IMR-90 (cell line): ENCODE measurements around the gene TMEM271. TPM values are rescaled to one million over a fixed set of nuclear protein-coding genes. Genes with fewer than 3 reads are reported as not detected.

Source experiments
- ATAC-seq: fragments of 200-7000 bp; cut with Tn5 transposase; 2 replicates; pipeline ENCODE4 v1.9.1; 2020; ENCODE audit warnings: low read depth, mild to moderate bottlenecking, moderate library complexity
- BruUV-seq: library from RNA; stranded (reverse); fragments of 400-500 nt; replicated peaks from 2 replicates; lab custom pipeline; 2021; lab: Mats Ljungman, UMichigan
- CTCF ChIA-PET: fragments of 300-600 bp; formaldehyde crosslinking; extraction: SDS; loops from one replicate; lab custom pipeline; 2021; ENCODE audit warnings: antibody characterized with exemption; lab: Yijun Ruan, JAX
- POLR2A ChIA-PET: fragments of 300-600 bp; sonication (Branson Sonifier 250); formaldehyde crosslinking; loops from one replicate; lab custom pipeline; 2022; ENCODE audit warnings: antibody characterized with exemption; ENCODE audit not compliant: unreplicated experiment; lab: Charles Lee
- DNase-seq: peaks from one replicate; pipeline ENCODE4 v3.0.0; 2013
- H2AFZ ChIP-seq: replicated peaks from 2 replicates; pipeline ENCODE3; 2013; ENCODE audit warnings: low read length, mild to moderate bottlenecking; ENCODE audit not compliant: poor library complexity
- H2AK5ac ChIP-seq: 2 replicates; pipeline ENCODE4 v1.6.1; 2013; ENCODE audit warnings: low read depth, low read length, inconsistent platforms
- H2AK9ac ChIP-seq: replicated peaks from 2 replicates; pipeline ENCODE3; 2013; ENCODE audit warnings: mild to moderate bottlenecking, low read depth, low read length, moderate library complexity; ENCODE audit not compliant: poor library complexity
- H2BK120ac ChIP-seq: 2 replicates; pipeline ENCODE4 v1.6.1; 2013; ENCODE audit warnings: low read depth, low read length, inconsistent platforms
- H2BK15ac ChIP-seq: 3 replicates; pipeline ENCODE4 v1.6.1; 2013; ENCODE audit warnings: low read depth, low read length, inconsistent platforms
- H2BK20ac ChIP-seq: 2 replicates; pipeline ENCODE4 v1.6.1; 2013; ENCODE audit warnings: low read depth, mild to moderate bottlenecking, inconsistent platforms, low read length, moderate library complexity
- H2BK5ac ChIP-seq: 2 replicates; pipeline ENCODE4 v1.6.1; 2013; ENCODE audit warnings: mild to moderate bottlenecking, low read depth, low read length, inconsistent platforms; ENCODE audit not compliant: poor library complexity, severe bottlenecking
- H3K14ac ChIP-seq: replicated peaks from 2 replicates; pipeline ENCODE4 v1.6.1; 2013; ENCODE audit warnings: low read depth, low read length, inconsistent platforms
- H3K18ac ChIP-seq: 2 replicates; pipeline ENCODE4 v1.6.1; 2013; ENCODE audit warnings: low read depth, low read length, control low read depth
- H3K23ac ChIP-seq: 2 replicates; pipeline ENCODE4 v1.6.1; 2013; ENCODE audit warnings: low read depth, low read length, inconsistent platforms
- H3K27ac ChIP-seq: 2 replicates; pipeline ENCODE4 v1.5.1; 2013; ENCODE audit warnings: mild to moderate bottlenecking, control low read depth, low read length; ENCODE audit not compliant: insufficient read depth
- H3K27me3 ChIP-seq: 2 replicates; pipeline ENCODE4 v1.6.1; 2013; ENCODE audit warnings: low read length; ENCODE audit not compliant: control insufficient read depth, insufficient read depth
- H3K36me3 ChIP-seq: 2 replicates; pipeline ENCODE4 v1.6.1; 2013; ENCODE audit warnings: low read length, mixed read lengths; ENCODE audit not compliant: control insufficient read depth, insufficient read depth
- H3K4ac ChIP-seq: 2 replicates; pipeline ENCODE4 v1.6.1; 2013; ENCODE audit warnings: low read depth, low read length, inconsistent platforms
- H3K4me1 ChIP-seq: 2 replicates; pipeline ENCODE4 v1.6.1; 2013; ENCODE audit warnings: low read length, mixed read lengths; ENCODE audit not compliant: control insufficient read depth, insufficient read depth
- H3K4me2 ChIP-seq: 2 replicates; pipeline ENCODE4 v1.6.1; 2013; ENCODE audit warnings: low read depth, mild to moderate bottlenecking, control low read depth, low read length, moderate library complexity
- H3K4me3 ChIP-seq: 2 replicates; pipeline ENCODE4 v1.5.1; 2013; ENCODE audit warnings: low read depth, mild to moderate bottlenecking, control low read depth, low read length, moderate library complexity; ENCODE audit not compliant: insufficient read depth
- H3K56ac ChIP-seq: 2 replicates; pipeline ENCODE4 v1.6.1; 2013; ENCODE audit warnings: low read length, inconsistent platforms; ENCODE audit not compliant: insufficient read depth; ENCODE audit errors: extremely low read depth
- H3K79me1 ChIP-seq, 2 experiments: 2 replicates each; pipeline ENCODE4 v1.6.1; 2013; ENCODE audit warnings: low read length in 2 of 2, inconsistent platforms in 1 of 2, low read depth in 1 of 2
- H3K9ac ChIP-seq: 2 replicates; pipeline ENCODE4 v1.6.1; 2013; ENCODE audit warnings: low read depth, low read length, control low read depth
- H3K9me1 ChIP-seq: 2 replicates; pipeline ENCODE4 v1.6.1; 2013; ENCODE audit warnings: low read length, inconsistent platforms; ENCODE audit not compliant: insufficient read depth
- H3K9me3 ChIP-seq: 2 replicates; pipeline ENCODE4 v1.6.1; 2013; ENCODE audit warnings: low read length; ENCODE audit not compliant: control insufficient read depth, insufficient read depth
- H4K20me1 ChIP-seq: 2 replicates; pipeline ENCODE4 v1.6.1; 2013; ENCODE audit warnings: low read length, inconsistent platforms; ENCODE audit not compliant: insufficient read depth
- H4K5ac ChIP-seq: 2 replicates; pipeline ENCODE4 v1.6.1; 2013; ENCODE audit warnings: mild to moderate bottlenecking, low read depth, low read length, control low read depth
- H4K8ac ChIP-seq, 2 experiments: 2 replicates each; pipeline ENCODE4 v1.6.1; 2013; ENCODE audit warnings: low read depth in 2 of 2, low read length in 2 of 2, control low read depth in 1 of 2, inconsistent platforms in 1 of 2
- H4K91ac ChIP-seq: 2 replicates; pipeline ENCODE4 v1.6.1; 2013; ENCODE audit warnings: low read depth, low read length, inconsistent platforms; ENCODE audit not compliant: insufficient read depth
- CHD1 ChIP-seq: IDR thresholded peaks from 2 replicates; pipeline ENCODE4 v1.6.1; 2012; ENCODE audit warnings: low read depth, low read length, improper control_type of control experiment
- FOS ChIP-seq: fragments of 150-350 bp; IDR thresholded peaks from 2 replicates; pipeline ENCODE4 v1.6.1; 2016; ENCODE audit warnings: low read depth, low read length
- MAFK ChIP-seq: IDR thresholded peaks from 2 replicates; pipeline ENCODE4 v1.6.1; 2012; ENCODE audit warnings: low read depth, low read length, improper control_type of control experiment
- MAZ ChIP-seq: IDR thresholded peaks from 2 replicates; pipeline ENCODE4 v1.6.1; 2012; ENCODE audit warnings: low read depth, mild to moderate bottlenecking, low read length, improper control_type of control experiment, moderate library complexity, borderline replicate concordance
- NFE2L2 ChIP-seq: fragments of 150-350 bp; IDR thresholded peaks from 2 replicates; pipeline ENCODE4 v1.6.1; 2016; ENCODE audit warnings: low read depth, mild to moderate bottlenecking, low read length
- POLR2A ChIP-seq: IDR thresholded peaks from 2 replicates; pipeline ENCODE4 v1.6.1; 2012; ENCODE audit warnings: mild to moderate bottlenecking, low read depth, low read length
- RAD21 ChIP-seq: IDR thresholded peaks from 2 replicates; pipeline ENCODE4 v1.6.1; 2012; ENCODE audit warnings: low read length, improper control_type of control experiment
- RCOR1 ChIP-seq: IDR thresholded peaks from 2 replicates; pipeline ENCODE4 v1.6.1; 2012; ENCODE audit warnings: mild to moderate bottlenecking, low read length, improper control_type of control experiment; ENCODE audit not compliant: insufficient replicate concordance
- RFX5 ChIP-seq: IDR thresholded peaks from 2 replicates; pipeline ENCODE4 v1.8.0; 2012; ENCODE audit warnings: low read depth, mild to moderate bottlenecking, low read length, moderate library complexity
- SMC3 ChIP-seq: fragments of 150-350 bp; IDR thresholded peaks from 2 replicates; pipeline ENCODE4 v1.6.1; 2016; ENCODE audit warnings: low read depth, mild to moderate bottlenecking, antibody characterized with exemption, low read length, moderate library complexity
- WGBS, 2 experiments: methylation state at CpG; one replicate each; pipeline versions ENCODE4 v1.1.5 to v1.1.7; 2013; ENCODE audit warnings: missing lambda C conversion rate in 2 of 2; ENCODE audit not compliant: insufficient read length in 1 of 2; ENCODE audit errors: extremely low coverage in 2 of 2; 5-methylcytosine and 5-hydroxymethylcytosine counted together
- dilution Hi-C: fragments of 300-500 bp; cut with HindIII; formaldehyde crosslinking; loops from one replicate; pipeline ENCODE4 v1.14.3; 2018; ENCODE audit warnings: low sequenced_read_pairs; ENCODE audit not compliant: unreplicated experiment
- in situ Hi-C: fragments of 300-500 bp; cut with MboI; formaldehyde crosslinking; loops from 3 replicates; pipeline ENCODE4 v1.14.3; 2019; ENCODE audit warnings: low sequenced_read_pairs, inconsistent platforms, mixed read lengths
- intact Hi-C: fragments of 100-400 bp; cut with micrococcal nuclease; formaldehyde crosslinking; loops from 2 replicates; pipeline ENCODE4 v1.10.0; 2022
- polyA plus RNA-seq, 3 experiments: library from polyadenylated mRNA; depleted of rRNA; stranded (reverse); fragments of >200 nt; gene quantifications; 2 replicates each; pipeline ENCODE4 v1.2.3, GENCODE V29; 2012; ENCODE audit warnings: low replicate concordance in 1 of 3
- total RNA-seq: library from RNA; depleted of rRNA; stranded (reverse); fragments of >200 nt; gene quantifications from 2 replicates; pipeline ENCODE4 v1.2.3, GENCODE V29; 2012
- TF ChIP-seq, protein P1 (sequence below): fragments of 150-350 bp; IDR thresholded peaks from 2 replicates; pipeline ENCODE4 v1.6.1; 2017; ENCODE audit warnings: mild to moderate bottlenecking, antibody characterized with exemption, low read length, low read depth
- TF ChIP-seq, protein P2 (sequence below): fragments of 150-350 bp; IDR thresholded peaks from 2 replicates; pipeline ENCODE4 v1.6.1; 2016; ENCODE audit warnings: low read depth, mild to moderate bottlenecking, low read length, moderate library complexity, borderline replicate concordance
- TF ChIP-seq, protein P3 (sequence below): conservative IDR thresholded peaks from 2 replicates; pipeline ENCODE4 v1.5.1; 2012; ENCODE audit warnings: mild to moderate bottlenecking, low read depth, low read length, improper control_type of control experiment

Gene TMEM271
- total and polyA plus RNA-seq, 2 of the 4 experiments (the other 2 are of a cell fraction) = not detected

DNA sequence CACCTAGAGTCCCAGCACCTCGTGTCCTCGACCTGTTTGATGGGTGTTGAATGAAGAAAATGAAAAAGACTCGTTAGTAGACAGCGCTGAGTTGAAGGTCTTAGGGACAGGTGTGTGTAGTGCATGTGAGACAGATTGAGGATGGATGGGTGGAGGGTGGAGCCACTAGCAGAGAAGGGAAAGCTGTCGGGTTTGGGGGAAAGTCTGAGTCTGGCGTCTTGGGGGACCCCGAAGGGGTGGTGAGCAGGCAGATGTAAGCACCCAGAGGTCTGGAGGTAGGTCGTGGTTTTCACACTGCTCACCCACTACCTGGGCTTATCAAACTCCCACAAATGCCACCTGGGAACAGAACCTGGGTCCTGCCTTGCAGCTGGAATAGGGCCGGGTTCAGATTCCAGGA, 16.0 kb downstream of the TMEM271 start:
- TF ChIP-seq RCOR1 (no peak), MAZ (no peak), SMC3 (no peak), MAFK (no peak), RFX5 (no peak), NFE2L2 (no peak), RAD21 (no peak), FOS (no peak), POLR2A (no peak), CHD1 (no peak)
- TF ChIP-seq, protein P1, sequence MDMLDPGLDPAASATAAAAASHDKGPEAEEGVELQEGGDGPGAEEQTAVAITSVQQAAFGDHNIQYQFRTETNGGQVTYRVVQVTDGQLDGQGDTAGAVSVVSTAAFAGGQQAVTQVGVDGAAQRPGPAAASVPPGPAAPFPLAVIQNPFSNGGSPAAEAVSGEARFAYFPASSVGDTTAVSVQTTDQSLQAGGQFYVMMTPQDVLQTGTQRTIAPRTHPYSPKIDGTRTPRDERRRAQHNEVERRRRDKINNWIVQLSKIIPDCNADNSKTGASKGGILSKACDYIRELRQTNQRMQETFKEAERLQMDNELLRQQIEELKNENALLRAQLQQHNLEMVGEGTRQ = no peak
- TF ChIP-seq, protein P2, sequence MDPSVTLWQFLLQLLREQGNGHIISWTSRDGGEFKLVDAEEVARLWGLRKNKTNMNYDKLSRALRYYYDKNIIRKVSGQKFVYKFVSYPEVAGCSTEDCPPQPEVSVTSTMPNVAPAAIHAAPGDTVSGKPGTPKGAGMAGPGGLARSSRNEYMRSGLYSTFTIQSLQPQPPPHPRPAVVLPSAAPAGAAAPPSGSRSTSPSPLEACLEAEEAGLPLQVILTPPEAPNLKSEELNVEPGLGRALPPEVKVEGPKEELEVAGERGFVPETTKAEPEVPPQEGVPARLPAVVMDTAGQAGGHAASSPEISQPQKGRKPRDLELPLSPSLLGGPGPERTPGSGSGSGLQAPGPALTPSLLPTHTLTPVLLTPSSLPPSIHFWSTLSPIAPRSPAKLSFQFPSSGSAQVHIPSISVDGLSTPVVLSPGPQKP = no peak
- TF ChIP-seq, protein P3, sequence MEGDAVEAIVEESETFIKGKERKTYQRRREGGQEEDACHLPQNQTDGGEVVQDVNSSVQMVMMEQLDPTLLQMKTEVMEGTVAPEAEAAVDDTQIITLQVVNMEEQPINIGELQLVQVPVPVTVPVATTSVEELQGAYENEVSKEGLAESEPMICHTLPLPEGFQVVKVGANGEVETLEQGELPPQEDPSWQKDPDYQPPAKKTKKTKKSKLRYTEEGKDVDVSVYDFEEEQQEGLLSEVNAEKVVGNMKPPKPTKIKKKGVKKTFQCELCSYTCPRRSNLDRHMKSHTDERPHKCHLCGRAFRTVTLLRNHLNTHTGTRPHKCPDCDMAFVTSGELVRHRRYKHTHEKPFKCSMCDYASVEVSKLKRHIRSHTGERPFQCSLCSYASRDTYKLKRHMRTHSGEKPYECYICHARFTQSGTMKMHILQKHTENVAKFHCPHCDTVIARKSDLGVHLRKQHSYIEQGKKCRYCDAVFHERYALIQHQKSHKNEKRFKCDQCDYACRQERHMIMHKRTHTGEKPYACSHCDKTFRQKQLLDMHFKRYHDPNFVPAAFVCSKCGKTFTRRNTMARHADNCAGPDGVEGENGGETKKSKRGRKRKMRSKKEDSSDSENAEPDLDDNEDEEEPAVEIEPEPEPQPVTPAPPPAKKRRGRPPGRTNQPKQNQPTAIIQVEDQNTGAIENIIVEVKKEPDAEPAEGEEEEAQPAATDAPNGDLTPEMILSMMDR = no peak
- no peak overlapping the region for H2AK5ac ChIP-seq
- H3K4me3 ChIP-seq = no peak overlapping the region
- no peak overlapping the region for H4K91ac ChIP-seq
- H4K5ac ChIP-seq = no peak overlapping the region
- no peaks in the 10 kb centered on the region for H3K36me3 ChIP-seq
- H2AK9ac ChIP-seq = no peak overlapping the region
- no peak overlapping the region for H2BK5ac ChIP-seq
- no peak overlapping the region for H3K18ac ChIP-seq
- no peak overlapping the region for H3K4me2 ChIP-seq
- H3K9me3 ChIP-seq = peaks cover 20% of the 10 kb centered on the region; the same call in 1 of the 2 replicates
- H3K27me3 ChIP-seq = no peaks in the 10 kb centered on the region
- no peak overlapping the region for H2BK120ac ChIP-seq
- H2BK20ac ChIP-seq = no peak overlapping the region
- no peak for DNase-seq
- no peaks in the 10 kb centered on the region for H3K79me1 ChIP-seq
- no peak overlapping the region for H3K27ac ChIP-seq
- ChIA-PET CTCF (no interaction called here), POLR2A (no interaction called here)
- in situ Hi-C loops = no loop called here
- dilution Hi-C loops = no loop called here
- no peak overlapping the region for H3K4ac ChIP-seq
- H3K14ac ChIP-seq = no peak overlapping the region
- BruUV-seq = no TSS peak
- no peak for ATAC-seq
- H3K23ac ChIP-seq = no peak overlapping the region
- no peak overlapping the region for H4K8ac ChIP-seq
- H4K20me1 ChIP-seq = no peaks in the 10 kb centered on the region
- no peaks in the 10 kb centered on the region for H3K4me1 ChIP-seq
- 50% methylated on average over 2 of the region's 9 CpGs; no CpG with 5 or more reads in 1 of the 2 experiments for WGBS, 2 experiments
- H3K9me1 ChIP-seq = no peaks in the 10 kb centered on the region
- H2AFZ ChIP-seq = no peak overlapping the region
- no peak overlapping the region for H3K56ac ChIP-seq
- H2BK15ac ChIP-seq = no peak overlapping the region
- no peak overlapping the region for H3K9ac ChIP-seq
- intact Hi-C loops = no loop called here
